Activated CD8-positive, alpha-beta memory T cell treated with anti-CD3 and anti-CD28 coated beads for 36 hours (primary cell): ENCODE results near the gene SYNPO. TPM values are rescaled to one million over a fixed set of nuclear protein-coding genes. Genes with fewer than 3 reads are reported as not detected.

Source experiments
- CTCF ChIA-PET: fragments of 350-600 bp; sonication (Branson Sonifier 250); formaldehyde crosslinking; loops from one replicate; lab custom pipeline; 2021; ENCODE audit warnings: antibody characterized with exemption; lab: Charles Lee
- POLR2A ChIA-PET: fragments of 350-600 bp; sonication (Branson Sonifier 250); formaldehyde crosslinking; loops from one replicate; lab custom pipeline; 2021; ENCODE audit warnings: antibody characterized with exemption; lab: Charles Lee
- total RNA-seq, 2 experiments: library from RNA; stranded (reverse); gene quantifications; one replicate each; pipeline ENCODE4 v1.2.3, GENCODE V29; 2021

Gene SYNPO
- total RNA-seq, 2 experiments from 2014 or later, result 0.04 TPM; not detected in 1

DNA sequence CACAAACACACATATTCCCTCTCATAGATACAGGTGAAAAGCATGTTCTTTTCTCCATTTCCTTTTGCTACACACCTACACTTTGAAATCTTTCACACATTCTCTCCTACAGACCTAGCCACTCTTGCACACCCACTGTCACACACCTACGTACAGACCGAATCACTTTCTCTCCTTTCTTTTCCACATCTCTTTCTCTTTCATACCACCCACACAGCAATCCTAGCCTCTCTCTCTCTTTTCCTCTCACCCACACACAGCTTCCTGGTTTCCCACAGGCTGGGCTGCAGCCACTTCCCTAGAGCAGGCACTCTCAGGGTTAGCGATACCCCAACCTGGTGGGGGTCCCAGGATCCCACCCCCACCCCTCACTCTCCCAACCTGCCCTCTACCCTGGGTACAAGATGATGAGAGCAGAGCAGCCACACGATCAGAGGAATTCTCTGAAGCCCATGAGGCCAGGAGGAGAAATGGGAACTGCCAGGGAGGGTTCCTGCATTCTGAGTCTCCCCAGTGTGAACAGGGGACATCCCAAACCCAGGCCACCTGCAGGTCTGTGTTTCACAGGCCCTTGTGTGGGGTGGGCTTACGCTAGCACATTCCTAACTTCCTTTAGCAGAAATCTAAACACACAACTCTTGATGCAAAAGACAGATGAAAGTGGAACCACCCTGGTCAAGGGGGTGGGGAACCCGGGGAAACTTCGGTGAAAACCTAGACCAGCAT is 17.1 kb upstream of the SYNPO start:
- CTCF ChIA-PET, result no interaction called here

DNA sequence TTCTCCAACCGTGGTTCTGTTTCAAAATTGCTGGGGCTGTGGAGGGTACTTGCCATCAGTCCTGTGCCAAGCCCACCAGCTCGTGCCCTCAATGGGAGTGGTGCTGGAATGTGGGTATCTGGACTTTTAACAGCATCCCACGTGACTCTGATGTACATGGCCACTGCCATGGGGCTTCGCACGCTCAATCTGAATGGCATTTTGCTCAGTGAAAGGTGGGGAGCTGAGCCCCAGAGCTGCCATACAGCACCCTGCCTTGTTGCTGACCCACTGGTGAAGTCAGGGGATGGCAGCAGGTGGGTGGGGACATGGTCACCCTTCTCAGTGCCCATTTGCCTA is 16.6 kb upstream of the SYNPO start:
- CTCF ChIA-PET, result no interaction called here
- POLR2A ChIA-PET, result no interaction called here

More for the DNA sequence above, 17.1 kb upstream of the SYNPO start:
- POLR2A ChIA-PET, result interaction anchor here (0.6 kb wide), 1 partner anchor 48 kb away, joined by 4 read pairs; no protein-coding TSS in a partner anchor

DNA sequence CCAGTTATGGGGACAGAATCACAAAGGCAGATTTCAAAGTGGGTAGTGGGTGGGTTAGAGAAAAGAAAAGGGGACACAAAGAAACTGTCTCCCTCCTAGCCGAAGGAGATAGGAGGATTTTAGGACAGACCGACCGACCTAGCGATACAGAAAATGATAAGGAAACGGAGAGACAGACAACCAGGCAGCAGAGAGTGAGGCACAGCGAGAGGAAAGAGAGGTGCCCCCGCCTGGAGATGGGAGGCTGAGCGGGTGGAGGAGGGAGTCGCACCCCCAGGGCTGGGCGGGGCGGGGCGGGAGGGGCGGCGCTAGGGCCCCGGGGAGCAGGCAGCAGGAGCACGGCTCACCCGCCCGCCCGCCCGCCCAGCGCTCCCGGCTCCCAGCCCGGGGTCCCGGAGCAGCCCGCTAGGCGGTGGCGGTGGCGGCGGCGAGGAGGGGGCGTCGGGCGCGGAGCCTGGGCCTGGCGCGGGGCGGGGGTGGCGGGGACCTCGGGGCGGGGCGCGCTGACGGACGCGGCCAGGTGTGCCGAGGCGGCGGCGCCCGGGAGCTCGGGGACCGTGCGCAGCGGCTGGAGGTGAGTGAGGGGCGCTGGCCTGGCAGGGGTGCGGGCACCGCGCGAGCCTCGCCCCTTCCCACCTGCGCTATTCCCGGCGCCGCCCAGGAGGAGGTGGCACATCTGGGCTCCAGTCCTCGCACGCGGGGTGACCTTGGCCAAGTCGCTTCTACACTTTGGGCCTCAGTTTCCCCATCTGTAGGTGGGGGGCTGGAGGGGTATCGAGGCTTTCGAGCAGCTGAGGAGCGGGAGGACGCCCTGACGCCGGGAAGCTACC is 15.9 kb upstream of the SYNPO start:
- ChIA-PET CTCF (interaction anchor here (0.5 kb wide), 1 partner anchor 378 kb away, joined by 3 read pairs; no protein-coding TSS in a partner anchor), POLR2A (no interaction called here)

DNA sequence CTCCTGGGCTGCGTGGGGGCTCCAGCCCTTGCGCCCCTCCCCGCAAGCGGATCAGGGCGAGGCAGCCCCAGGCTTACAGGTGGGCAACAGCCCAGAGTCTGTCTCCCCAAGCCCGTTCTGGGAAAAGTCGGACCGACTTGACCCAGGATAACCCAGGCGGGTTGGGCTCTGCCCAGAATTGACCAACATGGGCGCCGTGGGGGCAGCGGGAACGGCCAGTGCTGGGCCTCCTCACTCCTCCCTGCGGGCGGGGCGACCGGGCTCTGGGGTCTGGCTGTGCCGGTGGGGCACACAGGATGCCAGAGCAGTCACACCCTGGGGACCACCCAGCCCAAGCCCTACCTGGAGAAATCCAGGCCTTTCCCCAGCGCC is 15.3 kb upstream of the SYNPO start:
- POLR2A ChIA-PET, result no interaction called here
- CTCF ChIA-PET, result interaction anchor here (0.5 kb wide), 1 partner anchor 377 kb away, joined by 3 read pairs; no protein-coding TSS in a partner anchor

DNA sequence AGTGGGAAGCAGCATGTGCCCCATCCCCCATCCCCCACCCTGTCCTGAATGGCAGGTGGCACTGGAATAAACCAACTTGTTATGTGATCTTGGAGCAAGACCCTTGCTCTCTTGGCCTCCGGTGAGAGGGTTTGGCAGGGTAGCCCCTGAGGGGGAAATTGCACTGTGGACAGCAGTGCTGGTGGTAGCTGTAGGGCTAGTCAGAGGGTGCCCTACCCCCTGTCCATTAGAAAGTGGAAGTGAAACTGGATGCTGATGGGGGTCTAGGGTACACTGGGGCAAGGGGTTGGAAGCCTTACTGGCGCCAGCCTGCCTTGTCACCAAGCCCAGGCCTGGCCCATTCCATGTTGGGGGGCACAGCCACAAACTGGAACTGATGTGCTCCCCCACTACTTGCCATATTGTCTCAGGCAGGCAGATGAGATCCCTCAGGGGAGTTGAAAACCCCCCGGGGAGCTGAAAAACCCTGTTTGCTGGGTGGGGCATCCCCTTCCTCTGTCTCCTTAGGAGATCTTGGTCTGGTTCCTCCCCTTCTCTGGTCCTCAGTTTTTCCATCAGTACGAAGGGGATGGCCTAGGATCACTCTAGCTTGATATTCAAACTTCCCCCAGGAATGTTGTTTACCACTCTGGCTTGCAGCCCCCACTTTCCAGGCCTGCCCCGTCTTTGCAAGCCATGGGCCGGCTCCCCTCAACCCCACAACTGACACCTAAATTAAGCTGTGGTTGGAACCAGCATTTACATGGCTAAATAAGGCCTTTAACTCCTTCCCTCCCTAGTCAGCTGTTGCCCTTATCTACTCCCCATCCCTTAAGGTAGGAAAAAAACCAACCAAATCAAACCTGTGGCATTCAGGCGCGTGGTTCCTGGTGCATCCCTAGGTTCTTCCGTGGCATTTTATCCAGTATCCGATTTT is 14.4 kb upstream of the SYNPO start:
- POLR2A ChIA-PET, result no interaction called here
- CTCF ChIA-PET, result no interaction called here

DNA sequence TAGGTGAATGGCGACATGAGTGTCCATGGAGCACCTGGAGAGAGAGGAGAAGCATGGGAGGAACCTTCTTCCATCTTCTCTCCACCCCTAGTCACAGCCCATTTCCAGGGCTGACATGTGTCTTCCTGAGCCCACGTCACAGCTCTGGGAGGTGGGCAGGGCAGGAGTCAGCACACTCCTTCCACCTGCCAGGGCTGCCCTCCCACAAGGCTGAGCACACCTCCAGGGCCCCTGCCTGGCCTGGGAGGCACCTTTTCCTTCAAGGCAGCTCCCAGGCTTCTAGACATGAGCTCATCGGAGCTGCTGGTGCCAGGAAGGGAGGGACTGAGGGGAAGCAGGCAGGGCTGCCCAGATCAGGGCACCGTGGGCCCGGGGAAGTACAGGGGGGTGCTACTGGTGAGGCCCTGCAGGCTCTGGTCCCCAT is 13.6 kb upstream of the SYNPO start:
- CTCF ChIA-PET, result no interaction called here
- POLR2A ChIA-PET, result no interaction called here

DNA sequence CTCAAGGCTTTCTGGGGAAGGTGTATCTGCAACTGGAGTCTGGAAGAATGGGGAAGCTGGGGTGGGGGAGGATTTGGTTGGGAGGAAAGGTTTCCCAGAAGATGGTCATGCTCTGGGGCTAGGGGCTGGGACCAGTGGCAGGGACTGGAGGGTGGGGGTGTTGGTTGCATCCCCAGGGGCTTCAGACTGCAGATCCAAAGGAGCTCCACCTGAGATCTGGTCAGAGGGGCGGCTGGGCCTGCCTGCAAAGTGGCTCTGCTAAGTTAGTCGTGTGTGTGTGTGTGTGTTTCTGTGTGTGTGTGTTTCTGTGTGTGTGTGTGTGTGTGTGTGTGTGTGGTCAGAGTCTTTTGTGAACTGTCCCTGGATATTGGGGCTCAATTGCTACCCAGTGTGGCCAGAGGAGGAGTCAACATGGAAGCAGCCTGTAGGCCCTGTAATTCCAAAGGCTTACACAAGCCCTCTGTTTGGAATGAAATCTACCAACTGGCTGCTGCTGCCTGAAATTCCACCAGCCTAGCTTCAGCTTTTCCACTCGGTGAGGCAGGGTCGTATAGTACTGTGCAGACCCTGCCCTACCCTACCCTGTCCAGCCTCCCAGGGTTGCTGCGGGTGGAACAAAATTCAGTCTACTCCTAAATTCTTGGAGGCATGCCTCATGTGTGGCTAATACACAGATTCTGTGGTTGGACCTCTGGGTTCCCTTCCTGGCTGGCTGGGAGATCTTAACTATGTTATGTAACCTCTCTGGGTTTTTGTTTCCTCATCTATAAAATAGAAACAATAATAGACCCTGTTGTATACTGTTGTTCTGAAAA is 12.5 kb upstream of the SYNPO start:
- ChIA-PET POLR2A (no interaction called here), CTCF (interaction anchor here (1.1 kb wide), 1 partner anchor 66 kb away, joined by 4 read pairs; no protein-coding TSS in a partner anchor)

DNA sequence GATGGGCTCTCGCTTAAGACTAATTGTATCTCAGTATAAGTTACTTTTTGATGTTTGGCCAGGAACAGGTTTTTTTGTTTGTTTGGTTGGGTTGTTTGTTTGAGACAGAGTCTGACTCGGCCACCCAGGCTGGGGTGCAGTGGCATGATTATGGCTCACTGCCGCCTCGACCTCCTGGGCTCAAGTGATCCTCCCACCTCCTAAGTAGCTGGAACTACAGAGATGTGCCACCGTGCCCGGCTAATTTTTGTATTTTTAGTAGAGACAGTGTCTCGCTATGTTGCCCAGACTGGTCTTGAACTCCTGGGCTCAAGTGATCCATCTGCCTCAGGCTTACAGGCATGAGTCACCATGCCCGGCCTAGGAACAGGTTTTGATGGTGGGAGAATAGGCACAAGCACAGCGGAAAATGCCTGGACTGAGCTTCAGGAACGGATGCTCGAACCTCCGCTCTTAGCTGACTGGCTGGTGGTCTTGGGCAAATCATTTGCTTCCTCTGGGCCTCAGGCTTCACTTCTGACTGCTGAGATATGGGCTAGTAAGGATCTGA is 11.4 kb upstream of the SYNPO start:
- CTCF ChIA-PET, result interaction anchor here (0.6 kb wide), 1 partner anchor 209 kb away, joined by 3 read pairs; no protein-coding TSS in a partner anchor
- POLR2A ChIA-PET, result no interaction called here

DNA sequence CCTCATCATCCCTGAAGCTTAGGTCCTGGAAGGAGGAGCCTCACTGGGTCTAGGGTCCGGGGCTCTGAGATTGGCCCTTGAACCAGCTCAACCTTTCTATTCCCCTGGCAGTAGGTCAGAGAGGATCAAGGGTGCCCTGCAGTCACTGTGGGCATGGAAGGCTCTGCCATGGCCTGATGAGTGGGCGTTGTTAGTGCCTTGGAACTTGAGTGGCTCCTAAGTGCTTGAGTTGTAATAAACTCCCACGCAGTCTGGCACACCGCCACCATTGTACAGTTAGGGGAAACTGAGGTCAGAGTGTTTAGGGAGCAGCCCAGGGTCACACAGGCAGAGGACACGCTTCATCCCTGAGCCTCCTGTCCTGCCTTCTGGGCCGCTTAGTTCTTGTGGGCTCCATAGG is 10.4 kb upstream of the SYNPO start:
- POLR2A ChIA-PET, result no interaction called here
- CTCF ChIA-PET, result no interaction called here

DNA sequence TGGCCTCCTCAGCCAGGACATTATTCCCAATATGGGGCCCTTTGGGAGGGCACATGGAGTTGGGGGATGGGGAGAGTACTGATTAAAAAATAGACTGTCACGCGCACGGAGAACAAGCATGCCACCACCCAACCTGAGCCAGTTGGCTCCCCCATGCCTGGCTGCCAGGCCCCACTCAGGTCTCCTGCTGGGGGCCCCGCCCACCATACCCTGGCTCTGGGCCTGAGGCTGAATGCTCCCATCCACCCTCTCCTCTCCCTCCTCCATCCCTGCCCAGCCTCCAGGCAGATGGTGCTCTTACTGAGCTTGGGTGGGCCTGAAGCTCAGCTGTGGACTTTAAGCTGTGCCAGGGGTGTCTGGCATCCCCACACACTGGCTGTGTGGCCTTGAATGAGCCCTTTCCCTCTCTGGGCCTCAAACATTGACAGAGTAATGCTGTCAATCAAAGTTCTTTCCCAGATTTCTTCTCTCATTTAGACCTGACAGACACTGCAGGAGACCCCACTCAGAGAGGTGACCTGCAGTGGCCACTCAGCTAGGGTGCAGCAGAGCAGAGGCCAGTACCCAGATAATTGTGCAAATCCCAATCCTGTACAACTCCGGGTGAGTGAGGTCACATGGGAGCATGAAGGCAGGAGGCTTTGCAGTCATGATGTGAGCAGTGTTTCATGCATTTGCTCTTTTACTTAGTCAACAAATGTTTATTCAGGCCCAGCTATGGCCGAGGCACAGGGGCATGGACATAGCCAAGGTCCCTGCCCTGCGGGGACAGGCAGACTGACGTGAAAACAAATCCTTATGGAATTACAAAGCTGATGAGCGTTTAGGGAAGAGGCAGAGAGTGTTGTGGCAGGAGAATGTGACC is 9.8 kb upstream of the SYNPO start:
- CTCF ChIA-PET, result no interaction called here

DNA sequence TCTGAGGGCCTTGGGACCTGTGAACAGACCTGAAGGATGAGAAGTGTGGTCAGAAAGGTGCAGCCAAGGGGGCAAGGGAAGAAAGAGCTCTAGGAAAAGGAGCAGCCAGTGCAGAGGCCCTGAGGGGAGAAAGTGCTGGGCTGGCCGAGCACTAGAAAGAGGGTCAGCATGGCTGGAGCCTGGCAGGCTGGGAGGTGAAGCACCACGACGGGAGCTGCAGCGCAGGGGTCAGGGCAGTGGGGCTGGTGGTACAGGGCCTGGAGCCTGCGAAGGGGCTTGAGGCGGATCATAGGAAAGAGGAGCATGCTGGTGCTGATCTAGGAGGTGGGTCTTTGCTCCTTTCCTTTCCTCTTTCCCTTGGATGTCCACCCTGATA is 9.1 kb upstream of the SYNPO start:
- POLR2A ChIA-PET, result no interaction called here
- CTCF ChIA-PET, result no interaction called here

More for the DNA sequence above, 9.8 kb upstream of the SYNPO start:
- POLR2A ChIA-PET, result interaction anchor here (0.6 kb wide), 1 partner anchor 160 kb away, joined by 3 read pairs; no protein-coding TSS in a partner anchor

DNA sequence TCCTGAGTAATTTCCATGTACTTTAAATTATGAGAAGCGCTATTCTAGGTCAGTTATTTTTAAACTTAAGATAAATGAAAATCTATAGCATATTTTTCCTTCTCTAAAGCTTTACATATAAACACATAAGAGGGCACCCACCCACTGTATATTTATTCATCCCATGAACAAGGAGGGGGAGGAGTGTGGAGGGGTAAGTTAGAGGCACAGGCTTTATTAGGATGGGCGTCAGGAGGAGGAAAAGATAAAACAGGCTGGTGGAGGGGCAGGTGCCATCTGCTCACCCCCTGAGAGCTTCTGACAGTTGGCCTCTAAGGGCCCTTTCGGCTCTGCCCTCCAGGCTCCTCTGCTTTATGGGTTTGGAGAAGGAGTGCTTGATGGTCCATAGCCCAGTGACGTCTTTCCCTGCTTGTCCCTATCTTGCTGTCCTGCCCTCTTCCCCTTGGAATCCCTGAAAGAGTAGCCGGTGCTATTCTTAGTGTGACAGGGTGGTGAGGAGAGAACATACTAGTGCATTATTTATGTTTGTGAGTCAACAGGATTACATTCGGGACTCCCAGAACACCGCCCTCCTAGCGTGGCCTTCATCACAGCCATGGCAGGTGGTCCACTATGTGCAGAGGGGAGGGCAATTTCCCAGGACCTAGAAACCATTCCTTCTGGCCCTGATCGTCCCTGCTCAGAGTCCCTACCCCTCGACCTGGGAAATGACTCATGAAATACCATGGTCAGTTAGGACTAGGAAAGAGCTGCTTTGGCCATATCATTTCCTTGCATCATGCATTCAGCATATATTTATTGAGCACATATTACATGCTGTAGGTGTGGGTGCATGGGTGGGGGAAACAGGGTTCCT is 7.9 kb upstream of the SYNPO start:
- POLR2A ChIA-PET, result no interaction called here
- CTCF ChIA-PET, result interaction anchor here (1.1 kb wide), 1 partner anchor 72 kb away, joined by 5 read pairs; no protein-coding TSS in a partner anchor

DNA sequence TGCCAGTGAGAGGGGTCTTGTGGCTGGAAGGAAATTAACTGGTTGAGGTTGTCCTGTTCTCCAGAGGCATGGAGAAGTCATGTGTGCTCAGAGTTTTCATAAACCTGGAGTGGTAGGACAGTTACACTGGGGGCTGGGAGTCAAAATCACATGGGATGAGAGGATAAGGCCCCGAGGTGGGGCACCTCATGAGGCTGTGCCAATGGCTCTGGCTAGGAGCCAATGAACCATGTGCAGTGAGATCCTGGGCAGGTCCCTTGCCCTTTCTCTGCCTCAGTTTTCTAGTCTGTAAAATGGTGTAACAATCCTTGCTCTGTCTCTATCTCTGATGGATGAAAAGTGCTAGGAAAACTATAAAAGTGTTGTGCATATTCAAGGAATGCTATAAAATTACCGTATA is 7.0 kb upstream of the SYNPO start:
- ChIA-PET CTCF (interaction anchor here (1.1 kb wide), 1 partner anchor 73 kb away, joined by 5 read pairs; no protein-coding TSS in a partner anchor), POLR2A (no interaction called here)

DNA sequence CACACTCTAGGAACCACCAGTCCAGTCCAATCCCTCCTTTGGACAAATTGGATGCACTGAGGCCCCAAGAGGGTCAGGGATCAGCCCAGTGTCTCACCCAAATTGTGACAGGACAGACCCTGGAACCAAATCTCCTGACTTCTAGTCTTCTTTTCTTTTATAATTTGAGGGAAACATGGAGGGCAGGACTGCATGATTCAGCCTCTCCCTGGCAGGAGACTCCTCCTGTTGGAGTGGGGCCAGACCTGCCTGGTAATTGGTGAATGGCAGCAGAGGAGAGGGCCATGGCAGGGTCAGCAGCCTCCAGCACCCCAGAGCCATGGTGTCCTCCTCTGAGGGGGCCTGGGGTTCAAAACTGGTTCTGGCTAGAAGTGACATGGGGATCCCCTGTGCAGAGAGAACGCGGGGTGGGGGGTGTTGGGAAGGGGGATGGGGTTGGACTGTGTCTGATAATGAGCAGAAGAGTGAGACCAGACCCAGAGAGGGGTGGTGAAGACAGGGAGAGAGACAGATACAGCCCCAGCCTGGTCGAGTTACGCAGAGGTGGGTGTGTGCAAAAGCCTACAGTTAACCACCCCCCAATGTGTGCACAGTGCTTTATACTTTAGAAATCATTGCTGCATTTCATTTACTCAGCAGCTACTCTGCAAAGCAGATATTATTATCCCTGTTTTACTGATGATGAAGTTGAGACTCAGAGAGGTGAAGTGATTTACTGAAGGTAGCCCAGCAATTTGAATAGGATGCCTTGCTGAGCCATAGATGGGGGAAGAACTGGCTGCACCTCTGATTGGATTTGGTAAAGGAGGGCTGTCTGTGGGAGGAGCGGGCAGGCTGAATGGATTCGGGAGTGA is 3.8 kb upstream of the SYNPO start:
- CTCF ChIA-PET, result no interaction called here
- POLR2A ChIA-PET, result no interaction called here

DNA sequence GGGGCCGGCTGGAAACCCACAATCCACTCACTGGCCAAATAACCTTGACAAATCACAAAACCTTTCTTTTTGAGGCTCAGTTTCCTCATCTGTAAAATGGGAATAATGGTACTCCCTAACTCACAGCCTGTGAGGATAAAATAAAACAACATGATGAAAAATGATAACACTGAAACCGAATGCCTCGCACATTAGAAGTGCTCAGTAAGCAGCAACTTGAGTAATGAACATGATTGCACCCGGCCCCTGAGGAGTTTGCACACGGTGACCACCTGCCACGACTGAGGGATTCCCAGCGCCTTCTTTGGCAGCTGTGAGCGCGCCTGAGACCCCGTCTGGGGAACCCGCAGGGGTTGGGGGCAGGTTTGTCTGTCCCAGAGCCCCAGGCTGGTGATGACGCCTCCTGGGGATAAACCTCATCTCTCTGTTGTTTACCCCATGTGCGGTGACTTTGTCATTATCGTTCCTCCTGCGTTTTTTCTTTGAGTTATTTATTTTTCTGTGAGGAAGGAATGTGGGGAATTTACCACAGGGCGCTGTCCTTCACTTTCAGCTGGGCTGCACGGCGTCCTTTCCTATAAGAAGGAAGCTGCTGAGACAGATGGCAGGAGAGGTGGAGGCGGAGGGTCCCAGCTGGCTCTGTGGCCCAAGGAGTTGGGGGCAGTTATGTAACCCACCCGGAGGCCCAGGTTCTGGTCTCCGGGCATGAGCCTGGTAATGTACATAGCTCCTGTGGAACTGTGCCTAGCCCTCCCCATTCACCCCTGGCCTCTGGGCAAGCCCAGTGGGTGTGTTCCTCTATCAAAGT is 3.0 kb upstream of the SYNPO start:
- CTCF ChIA-PET, result no interaction called here
- POLR2A ChIA-PET, result no interaction called here
